B cell (primary cell): ENCODE measurements around the gene HECTD1.
"Not testable (repeated sequence)": the region's sequence is repeated elsewhere in the genome, so short reads cannot be mapped to it uniquely, and the experiment has no call there.

Experiments
- EZH2 ChIP-seq: IDR thresholded peaks from 2 replicates; pipeline ENCODE4 v1.6.1; 2012; ENCODE audit warnings: borderline replicate concordance, low read depth, mild to moderate bottlenecking, moderate library complexity, low read length; ENCODE audit not compliant: insufficient read depth, poor library complexity, severe bottlenecking
- TF ChIP-seq, protein P1 (sequence below): fragments of 200-600 bp; IDR thresholded peaks from one replicate; pipeline ENCODE4 v1.8.0; 2022; ENCODE audit warnings: antibody characterized with exemption, mild to moderate bottlenecking

DNA sequence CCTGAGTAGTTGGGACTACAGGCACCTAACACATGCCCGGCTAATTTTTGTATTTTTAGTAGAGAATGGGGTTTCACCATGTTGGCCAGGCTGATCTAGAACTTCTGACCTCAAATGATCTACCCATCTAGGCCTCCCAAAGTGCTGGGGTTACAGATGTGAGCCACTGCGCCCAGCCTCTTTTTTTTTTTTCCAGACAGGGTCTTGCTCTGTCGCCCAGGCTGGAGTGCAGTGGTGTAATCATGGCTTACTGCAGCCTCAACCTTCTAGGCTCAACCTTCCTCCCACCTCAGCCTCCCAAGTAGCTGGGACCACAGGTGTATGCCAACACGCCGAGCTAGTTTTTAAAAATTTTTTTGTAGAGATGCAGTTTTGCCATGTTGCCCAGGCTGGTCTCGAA lies 25.6 kb downstream of the HECTD1 start:
- TF ChIP-seq, protein P1, sequence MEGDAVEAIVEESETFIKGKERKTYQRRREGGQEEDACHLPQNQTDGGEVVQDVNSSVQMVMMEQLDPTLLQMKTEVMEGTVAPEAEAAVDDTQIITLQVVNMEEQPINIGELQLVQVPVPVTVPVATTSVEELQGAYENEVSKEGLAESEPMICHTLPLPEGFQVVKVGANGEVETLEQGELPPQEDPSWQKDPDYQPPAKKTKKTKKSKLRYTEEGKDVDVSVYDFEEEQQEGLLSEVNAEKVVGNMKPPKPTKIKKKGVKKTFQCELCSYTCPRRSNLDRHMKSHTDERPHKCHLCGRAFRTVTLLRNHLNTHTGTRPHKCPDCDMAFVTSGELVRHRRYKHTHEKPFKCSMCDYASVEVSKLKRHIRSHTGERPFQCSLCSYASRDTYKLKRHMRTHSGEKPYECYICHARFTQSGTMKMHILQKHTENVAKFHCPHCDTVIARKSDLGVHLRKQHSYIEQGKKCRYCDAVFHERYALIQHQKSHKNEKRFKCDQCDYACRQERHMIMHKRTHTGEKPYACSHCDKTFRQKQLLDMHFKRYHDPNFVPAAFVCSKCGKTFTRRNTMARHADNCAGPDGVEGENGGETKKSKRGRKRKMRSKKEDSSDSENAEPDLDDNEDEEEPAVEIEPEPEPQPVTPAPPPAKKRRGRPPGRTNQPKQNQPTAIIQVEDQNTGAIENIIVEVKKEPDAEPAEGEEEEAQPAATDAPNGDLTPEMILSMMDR: not testable (repeated sequence)
- TF ChIP-seq EZH2: not testable (repeated sequence)
